ENCODE results near the gene UCMA. TPM values are rescaled to one million over a fixed set of nuclear protein-coding genes. Genes with fewer than 3 reads are reported as not detected.
"Not testable (repeated sequence)": the region's sequence is repeated elsewhere in the genome, so short reads cannot be mapped to it uniquely, and the experiment has no call there.

Gene UCMA
- total RNA-seq (2022) = not detected in 2 replicates
- not detected for Bru-seq, nascent RNA
- not detected for BruChase-seq, experiment 1, labeled RNA remaining after a 6-hour chase
- not detected for BruChase-seq, experiment 2, labeled RNA remaining after a 2-hour chase
- long read RNA-seq = 0 reads

- no peak within 1 kb of the TSS for H3K4me3 Mint-ChIP-seq (ENCODE audit: unreplicated experiment)
- DNase-seq (ENCODE audit: unreplicated experiment) = no peak
- H3K27me3 Mint-ChIP-seq (ENCODE audit: insufficient read depth, unreplicated experiment) = no peaks in the 10 kb centered on the region
- POLR2A ChIA-PET = no interaction called here
- intact Hi-C loops (cut with micrococcal nuclease) = no loop called here
- TF ChIP-seq CTCF (IDR thresholded peaks at IDR 0.05; ENCODE audit: unreplicated experiment) = no peak
- no peak within 1 kb of the TSS for H3K27ac Mint-ChIP-seq (ENCODE audit: low read depth, unreplicated experiment)
- no peaks in the 10 kb centered on the region for H3K9me3 Mint-ChIP-seq (ENCODE audit: unreplicated experiment)
- CTCF ChIA-PET = no interaction called here
- peaks cover 6% of the 10 kb centered on the region for H3K36me3 Mint-ChIP-seq (ENCODE audit: insufficient read depth, unreplicated experiment)
- BruUV-seq (replicated peaks) = no TSS peak
- H3K4me1 Mint-ChIP-seq (ENCODE audit: insufficient read depth, unreplicated experiment) = no peaks in the 10 kb centered on the region
These were observed at the start of gene UCMA for GRCh38 chr10:13234172-13234571. Gene UCMA, minus strand, starts transcription at chr10:13234374. Its CDS starts 116 bp downstream, at chr10:13234258.

- CTCF ChIA-PET; intact Hi-C loops (cut with micrococcal nuclease); DNase-seq (ENCODE audit: unreplicated experiment); H3K4me3 Mint-ChIP-seq (ENCODE audit: unreplicated experiment); H3K9me3 Mint-ChIP-seq (ENCODE audit: unreplicated experiment); H3K27me3 Mint-ChIP-seq (ENCODE audit: insufficient read depth, unreplicated experiment); H3K4me1 Mint-ChIP-seq (ENCODE audit: insufficient read depth, unreplicated experiment); BruUV-seq (replicated peaks); POLR2A ChIA-PET: not testable (repeated sequence)
- Mint-ChIP-seq H3K27ac (ENCODE audit: low read depth, unreplicated experiment) (peak overlapping the region; percentile 27), H3K36me3 (ENCODE audit: insufficient read depth, unreplicated experiment) (peaks cover 21% of the 10 kb centered on the region)
These were observed 48.2 kb upstream of the UCMA start for GRCh38 chr10:13282348-13282747.

GRCh38 chr10:13276749-13277365 is 42.7 kb upstream of the UCMA start:
- CTCF ChIA-PET = interaction anchor here (0.7 to 1.1 kb wide), 3 partner anchors 16 to 116 kb away, joined by 3 to 4 read pairs (median 4); no protein-coding TSS in a partner anchor
- intact Hi-C loops (cut with micrococcal nuclease) = no loop called here
- BruUV-seq (replicated peaks) = no TSS peak
- no peak for DNase-seq (ENCODE audit: unreplicated experiment)
- TF ChIP-seq CTCF (IDR thresholded peaks at IDR 0.05; ENCODE audit: unreplicated experiment) = no peak
- Mint-ChIP-seq H3K27me3 (ENCODE audit: insufficient read depth, unreplicated experiment) (no peaks in the 10 kb centered on the region), H3K4me3 (ENCODE audit: unreplicated experiment) (no peak overlapping the region), H3K4me1 (ENCODE audit: insufficient read depth, unreplicated experiment) (no peaks in the 10 kb centered on the region), H3K36me3 (ENCODE audit: insufficient read depth, unreplicated experiment) (peaks cover 8% of the 10 kb centered on the region), H3K27ac (ENCODE audit: low read depth, unreplicated experiment) (no peak overlapping the region), H3K9me3 (ENCODE audit: unreplicated experiment) (no peaks in the 10 kb centered on the region)
- POLR2A ChIA-PET = no interaction called here

- H3K4me1 Mint-ChIP-seq (ENCODE audit: insufficient read depth, unreplicated experiment); POLR2A ChIA-PET; H3K9me3 Mint-ChIP-seq (ENCODE audit: unreplicated experiment); H3K27me3 Mint-ChIP-seq (ENCODE audit: insufficient read depth, unreplicated experiment); DNase-seq (ENCODE audit: unreplicated experiment); intact Hi-C loops (cut with micrococcal nuclease); H3K36me3 Mint-ChIP-seq (ENCODE audit: insufficient read depth, unreplicated experiment); BruUV-seq (replicated peaks); H3K27ac Mint-ChIP-seq (ENCODE audit: low read depth, unreplicated experiment); H3K4me3 Mint-ChIP-seq (ENCODE audit: unreplicated experiment): not testable (repeated sequence)
- CTCF ChIA-PET = interaction anchor here (0.6 to 0.7 kb wide), 2 partner anchors 13 to 15 kb away, joined by 3 to 4 read pairs; no protein-coding TSS in a partner anchor
These were observed 42.0 kb upstream of the UCMA start for GRCh38 chr10:13276146-13276545.

GRCh38 chr10:13272164-13272571 is 38.0 kb upstream of the UCMA start:
- CTCF ChIA-PET = interaction anchor here (0.6 to 0.7 kb wide), 2 partner anchors 9 to 62 kb away, joined by 3 to 4 read pairs; no protein-coding TSS in a partner anchor
- H3K4me3 Mint-ChIP-seq (ENCODE audit: unreplicated experiment) = no peak overlapping the region
- H3K9me3 Mint-ChIP-seq (ENCODE audit: unreplicated experiment) = no peaks in the 10 kb centered on the region
- no peak overlapping the region for H3K27ac Mint-ChIP-seq (ENCODE audit: low read depth, unreplicated experiment)
- intact Hi-C loops (cut with micrococcal nuclease) = no loop called here
- H3K36me3 Mint-ChIP-seq (ENCODE audit: insufficient read depth, unreplicated experiment) = no peaks in the 10 kb centered on the region
- TF ChIP-seq CTCF (IDR thresholded peaks at IDR 0.05; ENCODE audit: unreplicated experiment) = no peak
- no peaks in the 10 kb centered on the region for H3K27me3 Mint-ChIP-seq (ENCODE audit: insufficient read depth, unreplicated experiment)
- no TSS peak for BruUV-seq (replicated peaks)
- DNase-seq (ENCODE audit: unreplicated experiment) = no peak
- peaks cover 10% of the 10 kb centered on the region for H3K4me1 Mint-ChIP-seq (ENCODE audit: insufficient read depth, unreplicated experiment)
- POLR2A ChIA-PET = no interaction called here

All from MCF 10A (cell line).